Measurements from ENCODE around the gene PPM1H.

PPM1H gene

DNA sequence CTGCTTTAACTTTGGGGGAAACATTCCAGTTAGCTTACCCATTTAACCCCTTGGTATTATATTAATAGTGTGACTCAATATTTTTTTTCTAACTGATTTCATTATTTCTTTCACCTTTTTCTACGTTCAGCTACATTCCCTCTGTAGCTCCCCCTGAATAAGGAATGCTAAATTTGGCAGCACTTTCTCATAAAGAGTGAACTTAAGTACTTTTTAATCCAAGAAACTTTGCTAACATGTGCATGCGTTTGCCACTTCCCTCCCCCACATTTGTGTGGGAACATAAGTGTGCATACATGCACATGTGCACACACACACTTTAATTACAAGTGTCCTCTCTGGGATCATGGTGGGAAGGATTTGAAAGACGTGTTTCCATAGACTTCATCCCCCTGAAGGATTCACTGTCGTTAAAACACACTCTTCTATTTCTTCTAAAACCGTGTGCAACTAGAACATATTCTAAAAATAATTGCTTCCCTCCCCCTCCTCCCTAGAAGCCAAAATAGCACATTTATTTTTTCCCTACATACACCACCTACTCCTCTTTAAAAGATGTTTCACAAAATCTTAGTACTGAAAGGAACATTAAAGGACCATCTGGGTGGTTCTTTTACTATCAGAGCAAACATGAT is 142.6 kb downstream of the PPM1H start:
- DNase-seq, result no peak

DNA sequence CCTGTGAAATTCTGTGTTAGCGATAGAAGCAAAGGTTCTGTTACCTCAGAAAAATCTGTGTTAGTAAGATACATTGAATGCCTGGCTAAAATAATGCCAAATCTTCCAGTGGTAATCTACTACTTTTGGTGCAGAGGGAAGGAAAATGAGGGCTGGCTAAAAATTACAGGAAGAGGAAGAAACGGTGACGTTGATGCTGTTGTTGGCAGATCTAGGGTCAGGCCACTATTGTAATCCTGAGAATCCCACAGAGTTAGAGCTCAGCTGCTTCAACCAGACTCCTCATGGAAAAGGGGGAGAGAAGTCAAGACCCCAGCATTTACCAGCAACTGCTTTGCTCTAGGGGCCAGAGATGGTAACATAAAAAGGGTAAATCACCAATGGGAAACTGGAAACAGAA is 145.1 kb downstream of the PPM1H start:
- DNase-seq, result no peak

GRCh38 chr12:62787611-62788010 is 147.3 kb downstream of the PPM1H start:
- DNase-seq, result no peak

GRCh38 chr12:62787023-62787422 is 147.9 kb downstream of the PPM1H start:
- no peak for DNase-seq

- DNase-seq, result peak; percentile 24
Measured at GRCh38 chr12:62785941-62786559, 148.9 kb downstream of the PPM1H start.

GRCh38 chr12:62784576-62784975 is 150.4 kb downstream of the PPM1H start:
- DNase-seq, result no peak

DNA sequence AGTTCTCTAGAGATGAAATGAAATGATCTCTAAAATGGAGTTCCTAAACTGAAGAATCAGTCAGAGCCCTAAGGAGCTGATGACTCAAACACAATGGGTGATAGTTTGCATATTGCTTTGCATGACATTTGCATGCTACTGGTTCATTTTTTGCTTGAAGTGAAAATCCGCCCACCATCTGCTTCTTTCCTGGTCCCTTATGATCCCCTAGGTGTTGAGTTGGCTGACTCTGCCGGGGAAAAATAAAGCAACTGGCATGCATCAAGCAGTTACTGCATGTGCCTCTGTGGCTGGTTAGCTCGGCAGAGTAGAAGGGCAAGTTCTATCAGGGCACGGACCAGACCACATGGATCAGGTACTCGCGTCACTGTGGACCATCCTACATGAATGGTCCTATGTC is 151.1 kb downstream of the PPM1H start:
- DNase-seq, result no peak

DNA sequence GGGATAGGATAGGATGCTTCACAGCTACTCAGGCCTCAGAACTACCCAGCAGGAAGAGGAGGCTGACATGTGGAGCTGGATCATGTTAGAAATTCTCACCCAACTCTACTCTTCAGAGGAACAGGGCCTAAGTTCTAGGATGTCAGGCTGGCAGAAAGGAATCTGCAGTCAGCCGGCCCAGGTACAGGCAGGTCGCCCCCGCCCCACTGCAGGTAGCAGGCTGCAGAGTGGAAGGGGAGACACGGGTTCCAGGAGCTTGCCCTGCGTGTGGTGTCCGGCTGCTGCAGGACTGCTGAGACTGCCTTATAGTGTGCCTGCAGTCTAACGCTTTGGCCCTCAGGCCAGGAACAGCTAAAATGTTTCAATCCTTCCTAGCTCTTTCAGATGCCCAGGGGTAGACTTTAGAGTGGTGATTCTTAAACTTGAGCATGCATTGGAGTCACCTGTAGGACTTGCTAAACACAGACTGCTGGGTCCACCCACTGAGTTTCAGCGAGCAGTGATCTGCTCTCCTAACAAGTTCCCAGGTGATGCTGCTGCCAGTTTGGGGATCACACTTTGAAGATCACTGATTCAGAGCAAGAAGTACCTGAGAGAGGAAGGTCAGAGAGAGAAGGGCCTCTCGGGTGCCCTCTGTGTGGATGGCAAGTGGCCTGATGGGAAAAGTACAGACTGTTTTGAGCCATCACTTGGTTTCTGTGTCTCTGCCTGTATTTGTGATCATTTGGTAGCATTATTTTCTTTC is 153.6 kb downstream of the PPM1H start:
- DNase-seq, result no peak

DNA sequence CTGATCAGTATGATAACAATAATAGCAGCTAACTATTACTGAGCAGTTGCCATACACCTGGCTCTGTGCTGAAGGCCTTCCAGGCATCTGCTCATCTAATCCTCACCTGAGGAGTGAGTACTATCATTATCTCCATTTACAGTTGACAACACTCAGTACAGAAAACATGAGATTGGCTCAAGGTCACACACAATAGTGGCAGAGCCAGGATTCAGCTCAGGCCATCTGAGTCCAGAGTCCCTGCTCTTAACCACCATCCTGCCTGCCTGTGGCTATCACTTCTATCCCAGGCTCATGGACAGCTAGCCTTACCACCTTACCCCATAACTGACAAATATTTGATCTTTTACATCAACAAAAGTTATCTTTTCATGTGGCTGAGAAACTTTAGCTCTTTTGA is 155.5 kb downstream of the PPM1H start:
- no peak for DNase-seq

DNA sequence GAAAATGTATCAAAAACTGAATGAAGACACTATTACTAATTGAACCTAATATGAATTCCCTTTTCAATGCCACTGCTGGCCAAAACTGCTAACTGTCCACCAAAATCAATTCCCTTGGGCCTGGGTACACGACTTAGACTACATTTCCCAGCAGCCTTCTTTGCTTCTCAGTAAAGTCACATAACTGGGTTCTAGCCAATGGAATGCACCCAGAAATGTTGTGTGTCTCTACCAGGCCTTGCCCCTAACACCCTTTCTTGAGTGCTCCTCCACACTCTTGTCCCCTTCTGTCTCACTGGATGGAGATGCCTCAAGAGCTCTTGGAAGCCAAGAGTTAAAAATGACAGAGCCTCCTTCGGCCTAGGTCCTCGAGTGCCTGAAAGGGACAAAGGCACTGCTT is 156.8 kb downstream of the PPM1H start:
- no peak for DNase-seq

GRCh38 chr12:62776997-62777396 is 158.0 kb downstream of the PPM1H start:
- no peak for DNase-seq

- DNase-seq, result no peak
Measured at GRCh38 chr12:62776575-62776974, 158.4 kb downstream of the PPM1H start.

- DNase-seq, result no peak
Measured at GRCh38 chr12:62774794-62775193, 160.2 kb downstream of the PPM1H start.

GRCh38 chr12:62772416-62772955 is 162.5 kb downstream of the PPM1H start:
- no peak for DNase-seq

DNA sequence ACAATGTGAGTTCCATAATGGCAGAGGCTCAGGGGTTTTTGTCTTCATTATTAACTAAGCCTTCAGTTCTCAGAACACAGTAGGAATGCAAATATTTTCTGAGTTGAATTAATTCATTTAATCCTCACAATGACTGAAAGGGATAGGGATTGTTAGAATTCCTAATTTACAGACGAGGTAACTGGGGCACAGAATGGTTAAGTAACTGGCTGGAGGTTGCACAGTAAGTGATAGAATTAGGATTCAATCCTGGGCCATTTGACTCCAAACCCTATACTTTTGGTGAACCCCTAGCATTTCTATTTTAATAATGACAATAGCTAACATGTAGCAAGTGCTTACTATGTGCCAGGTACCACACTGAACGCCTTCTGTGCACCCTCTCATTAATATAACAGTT is 163.1 kb downstream of the PPM1H start:
- DNase-seq, result no peak

- DNase-seq, result no peak
Measured at GRCh38 chr12:62770381-62770780, 164.6 kb downstream of the PPM1H start.

DNA sequence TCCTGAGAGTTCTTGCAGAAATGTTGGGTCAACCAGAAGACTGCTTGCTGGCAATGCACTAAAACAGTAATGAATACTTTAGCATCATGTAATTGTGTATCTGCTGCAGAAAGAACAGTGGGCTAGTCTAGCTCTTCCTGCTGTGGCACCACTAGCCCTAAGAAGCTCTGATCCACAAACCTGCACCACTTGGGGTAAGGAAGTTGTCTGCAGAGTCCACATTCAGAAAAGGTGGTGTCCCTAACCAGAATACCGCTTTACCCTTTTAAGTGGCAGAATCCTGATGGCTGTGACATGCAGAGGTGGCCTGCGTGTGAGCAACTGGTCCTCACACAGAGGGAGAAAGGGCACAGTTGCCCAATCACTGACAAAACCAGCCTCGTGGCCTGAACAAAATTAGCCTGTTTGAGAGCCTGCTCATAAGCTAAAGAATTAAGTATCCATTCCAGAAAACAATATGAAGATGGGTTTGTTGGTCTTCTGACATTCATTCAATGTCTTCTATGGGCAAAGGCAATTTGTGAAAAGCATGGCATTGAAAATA is 165.8 kb downstream of the PPM1H start:
- DNase-seq, result no peak

DNA sequence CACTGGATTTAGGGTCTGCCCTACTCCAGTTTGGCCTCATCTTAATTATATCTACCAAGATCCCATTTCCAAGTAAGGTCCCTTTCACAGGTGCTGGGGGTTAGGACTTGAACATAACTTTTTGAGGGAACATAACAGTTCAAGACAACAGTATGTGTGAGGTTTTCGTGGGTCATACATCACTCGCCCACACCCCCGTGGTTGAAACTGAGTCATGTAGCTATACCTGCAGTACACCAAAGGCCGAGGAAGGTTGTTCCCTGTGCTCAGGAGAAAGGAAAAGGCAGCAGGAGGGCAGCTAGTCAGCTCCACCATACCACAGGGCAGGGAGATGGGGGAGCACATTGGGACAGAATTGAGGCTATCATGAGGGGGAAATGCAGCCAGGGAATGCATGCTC is 167.0 kb downstream of the PPM1H start:
- no peak for DNase-seq

- DNase-seq, result no peak
Measured at GRCh38 chr12:62767496-62767895, 167.5 kb downstream of the PPM1H start.

DNA sequence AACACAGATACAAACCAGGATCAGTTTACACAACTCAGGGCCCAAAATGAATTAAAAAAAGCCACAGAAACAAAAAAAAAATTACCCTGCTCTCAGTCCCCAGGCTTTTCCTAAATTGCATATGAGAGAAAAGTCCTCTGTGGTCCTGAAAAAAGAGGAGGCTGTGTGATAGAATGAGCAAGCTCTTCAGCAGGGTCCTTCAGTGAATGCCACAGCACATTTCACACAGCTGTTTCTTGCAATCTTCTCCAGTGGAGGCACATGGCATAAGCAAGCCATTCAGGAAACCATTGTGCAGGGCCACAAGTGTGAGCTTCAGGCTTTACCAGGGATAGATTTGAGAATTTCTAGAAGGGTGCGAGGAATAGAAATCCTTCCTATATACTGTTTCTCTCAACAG is 168.5 kb downstream of the PPM1H start:
- DNase-seq, result no peak

GRCh38 chr12:62763861-62764645 is 170.9 kb downstream of the PPM1H start:
- no peak for DNase-seq

- no peak for DNase-seq
Measured at GRCh38 chr12:62763312-62763711, 171.6 kb downstream of the PPM1H start.

GRCh38 chr12:62762645-62763044 is 172.3 kb downstream of the PPM1H start:
- DNase-seq, result no peak

All from retina (tissue), 1 donor.